GM19372 (cell line): Measurements from ENCODE around the gene CRY1.
A peak's percentile ranks its signal among the peaks of the same experiment; 100 is the strongest.

Experiments used
- ATAC-seq: cut with Tn5 transposase; IDR thresholded peaks from one replicate; pipeline ENCODE4 v1.9.1; 2021; ENCODE audit warnings: mild to moderate bottlenecking, low read depth, moderate library complexity; ENCODE audit not compliant: unreplicated experiment

The CRY1 gene

GRCh38 chr12:106976668-106977067, 116.7 kb downstream of the CRY1 start:
- no peak for ATAC-seq

DNA sequence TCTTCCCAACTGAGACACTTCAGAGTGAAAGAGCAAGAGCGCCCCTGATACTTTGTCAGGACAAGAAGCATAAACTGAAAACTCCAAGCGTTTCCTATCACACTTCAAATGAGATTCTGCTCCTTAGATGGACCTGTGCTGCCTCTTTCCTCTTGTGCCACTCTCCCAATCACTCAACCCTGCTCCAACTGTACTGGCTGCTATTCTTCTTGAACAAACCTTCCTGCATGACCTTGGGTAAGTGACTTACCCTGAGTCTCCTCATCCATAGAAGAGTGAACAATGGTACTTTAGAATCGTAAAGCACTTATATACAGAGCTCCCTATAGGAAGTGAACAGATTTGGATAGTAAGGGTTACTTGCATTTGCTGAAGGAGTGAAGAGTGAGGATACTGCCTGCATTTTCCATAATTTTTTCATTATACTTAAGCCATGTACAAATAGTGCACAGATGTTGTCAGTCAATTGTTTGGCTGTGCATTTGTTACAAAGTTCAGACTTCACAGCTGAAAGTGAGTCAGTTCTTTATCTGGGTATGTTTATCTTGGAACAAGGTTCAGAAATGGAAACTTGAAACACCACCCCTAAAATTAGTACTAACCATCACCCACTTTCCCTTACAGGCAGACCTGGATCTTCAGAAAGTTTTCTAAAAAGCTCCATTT, 117.2 kb downstream of the CRY1 start:
- ATAC-seq, result no peak

DNA sequence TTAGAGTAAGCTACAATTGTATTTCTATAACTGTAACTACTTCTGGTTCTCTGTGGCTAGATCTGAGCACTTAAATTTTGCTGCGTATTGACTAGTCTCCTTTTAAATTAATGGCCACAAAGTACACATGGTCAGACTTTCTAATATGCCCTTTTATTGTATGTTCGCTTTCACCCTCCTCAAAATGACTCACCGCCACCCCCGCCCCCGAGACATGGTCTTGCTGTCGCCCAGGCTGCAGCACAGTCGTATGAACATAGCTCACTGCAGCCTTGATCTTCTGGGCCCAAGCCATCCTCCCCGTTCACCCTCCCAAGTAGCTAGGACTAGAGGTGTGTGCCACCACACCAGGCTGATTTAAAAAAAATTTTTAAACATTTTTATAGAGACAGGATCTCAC, 118.3 kb downstream of the CRY1 start:
- ATAC-seq, result no peak

DNA sequence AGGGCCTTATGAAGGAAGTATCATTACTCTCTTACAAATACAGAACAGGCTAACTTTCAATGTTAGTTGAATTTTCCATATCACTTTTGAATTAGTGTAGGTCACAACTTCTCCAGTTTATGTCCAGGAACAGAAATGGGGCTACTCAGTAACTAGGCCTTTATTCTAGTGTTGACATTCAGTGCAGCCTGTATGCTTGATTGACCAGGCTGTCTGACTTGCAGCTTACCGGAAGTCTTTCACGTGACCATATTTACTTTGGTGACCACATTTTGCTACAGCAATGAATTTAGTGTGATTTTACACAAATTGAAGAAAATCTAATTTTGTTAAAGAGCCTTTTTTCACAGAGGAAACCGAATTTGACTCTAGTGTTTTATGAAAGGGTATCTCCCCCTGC, 118.8 kb downstream of the CRY1 start:
- peak; percentile 96 for ATAC-seq

- ATAC-seq, result no peak
These were observed 119.8 kb downstream of the CRY1 start for GRCh38 chr12:106973545-106973944.

DNA sequence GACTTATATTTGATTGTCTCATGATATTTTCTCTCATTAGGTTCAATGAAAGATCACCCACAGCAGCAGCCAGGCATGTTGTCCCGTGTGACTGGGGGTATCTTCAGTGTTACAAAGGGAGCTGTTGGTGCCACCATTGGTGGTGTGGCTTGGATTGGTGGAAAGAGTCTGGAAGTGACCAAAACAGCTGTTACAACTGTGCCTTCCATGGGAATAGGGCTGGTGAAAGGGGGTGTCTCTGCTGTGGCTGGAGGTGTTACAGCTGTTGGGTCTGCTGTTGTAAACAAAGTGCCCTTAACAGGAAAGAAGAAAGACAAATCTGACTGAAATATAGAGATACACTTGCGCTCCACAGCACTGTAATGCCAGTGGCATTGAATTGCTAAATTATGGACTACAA, 122.3 kb downstream of the CRY1 start:
- ATAC-seq, result no peak

GRCh38 chr12:106964526-106964925, 128.8 kb downstream of the CRY1 start:
- ATAC-seq, result no peak

- ATAC-seq, result no peak
These were observed 131.1 kb downstream of the CRY1 start for GRCh38 chr12:106962286-106962685.

- no peak for ATAC-seq
These were observed 132.9 kb downstream of the CRY1 start for GRCh38 chr12:106960443-106960842.

- ATAC-seq, result no peak
These were observed 135.8 kb downstream of the CRY1 start for GRCh38 chr12:106957583-106957982.

DNA sequence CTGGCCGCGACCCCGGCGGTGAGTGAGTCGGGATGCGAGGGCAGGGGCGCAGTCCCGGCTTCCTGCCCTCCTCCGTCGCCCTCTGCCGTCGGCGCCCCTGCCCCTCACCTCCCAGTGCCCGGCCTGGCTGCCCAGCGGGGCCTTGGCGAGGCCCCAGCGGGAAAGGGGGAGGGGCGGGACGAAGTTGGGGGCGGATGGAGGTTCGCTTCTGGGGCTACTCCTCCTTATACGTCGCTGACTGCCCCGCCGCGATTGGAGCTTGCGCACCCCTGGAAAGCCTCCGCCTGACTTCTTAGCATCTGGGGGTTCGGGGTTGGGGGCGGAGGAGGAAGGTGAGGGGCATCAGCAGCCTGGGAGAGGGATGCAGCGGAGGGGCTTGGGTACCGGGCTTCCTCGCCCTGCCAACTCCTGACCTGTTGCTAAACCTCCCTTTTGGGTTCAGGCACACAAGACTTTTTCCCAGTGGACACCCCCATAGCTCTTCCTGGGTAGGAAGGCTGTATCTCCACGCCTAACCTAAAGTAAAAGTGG, 137.2 kb downstream of the CRY1 start:
- peak; percentile 28 for ATAC-seq

- peak; percentile 82 for ATAC-seq
These were observed 137.8 kb downstream of the CRY1 start, which contains the start of gene TMEM263 for GRCh38 chr12:106955377-106956047. Gene TMEM263, plus strand, starts transcription at chr12:106955907. Its CDS starts 11,210 bp downstream, at chr12:106967117.

GRCh38 chr12:106954462-106955376, 138.6 kb downstream of the CRY1 start:
- ATAC-seq, result peak; percentile 13

DNA sequence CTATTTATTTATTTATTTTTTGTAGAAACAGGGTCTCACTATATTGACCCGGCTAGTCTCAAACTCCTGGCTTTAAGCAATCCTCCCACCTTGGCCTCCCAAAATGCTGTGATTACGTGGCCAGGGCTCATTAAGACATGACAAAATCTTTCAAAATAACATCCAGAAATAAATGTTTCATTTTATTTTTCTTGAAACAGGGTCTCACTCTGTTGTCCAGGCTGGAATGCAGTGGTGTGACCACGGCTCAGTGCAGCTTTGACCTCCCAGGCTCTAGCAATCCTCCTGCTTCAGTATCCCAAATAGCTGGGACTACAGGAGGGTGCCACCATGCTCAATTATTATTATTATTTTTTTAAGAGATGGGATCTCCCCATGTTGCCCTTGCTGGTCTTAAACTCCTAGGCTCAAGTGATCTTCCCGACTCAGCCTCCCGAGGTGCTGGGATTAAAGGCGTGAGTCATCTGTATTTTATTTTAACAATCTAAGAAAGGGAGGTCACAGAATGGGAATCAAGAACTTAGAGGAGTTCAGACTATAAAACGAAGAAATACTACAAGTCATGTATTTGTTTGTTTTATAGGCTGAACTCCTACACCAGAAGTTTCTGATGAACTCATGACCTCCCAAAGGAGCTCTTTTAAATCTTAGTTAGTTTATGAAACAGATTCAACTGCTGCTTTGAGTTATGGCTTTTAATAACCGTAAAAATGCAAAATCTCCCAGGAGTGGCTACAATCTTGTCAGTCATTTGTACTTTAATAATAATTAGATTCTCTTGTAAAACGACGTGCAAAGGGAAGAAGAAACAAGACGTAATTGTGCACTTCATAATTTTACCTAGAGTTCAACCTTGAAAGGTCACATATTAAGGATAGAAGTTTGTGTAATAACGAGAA, 139.7 kb downstream of the CRY1 start:
- no peak for ATAC-seq

GRCh38 chr12:106950591-106950990, 142.8 kb downstream of the CRY1 start:
- ATAC-seq, result no peak

- ATAC-seq, result no peak
These were observed 145.9 kb downstream of the CRY1 start for GRCh38 chr12:106947461-106947860.

- ATAC-seq, result no peak
These were observed 148.0 kb downstream of the CRY1 start for GRCh38 chr12:106945261-106945851.

DNA sequence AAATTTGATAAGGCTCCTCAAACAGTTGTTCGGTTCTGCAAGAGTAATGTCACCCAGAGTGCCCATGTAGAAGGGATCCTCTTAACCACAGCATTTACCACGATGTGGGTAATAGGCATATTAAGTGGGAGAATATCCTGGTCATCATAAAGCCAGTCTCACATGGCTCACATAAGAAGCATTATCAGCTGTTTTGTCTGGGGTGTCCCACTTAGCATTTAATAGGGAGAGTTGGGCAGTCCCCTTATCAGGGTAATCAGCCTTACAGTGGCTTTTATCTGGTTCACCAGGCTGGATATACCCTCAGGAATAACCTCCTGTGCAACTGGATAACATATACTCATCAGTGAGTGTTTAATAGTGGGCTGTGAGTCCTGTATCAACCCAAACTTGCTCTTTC, 150.6 kb downstream of the CRY1 start:
- ATAC-seq, result no peak

GRCh38 chr12:106941481-106942156, 151.7 kb downstream of the CRY1 start:
- no peak for ATAC-seq
